ENCODE measurements around the gene APP. TPM values are rescaled to one million over a fixed set of nuclear protein-coding genes. Genes with fewer than 3 reads are reported as not detected.

APP gene
- total RNA-seq, 1 experiment from 2014 or later, result 224 TPM

- POLR2A ChIA-PET (ENCODE audit: unreplicated experiment), result interaction anchor here (0.6 kb wide), 1 partner anchor 51 kb away, joined by 8 read pairs; no protein-coding TSS in a partner anchor
- no peaks in the 10 kb centered on the region for H3K9me3 ChIP-seq (ENCODE audit: insufficient read depth, low read depth)
- H3K27ac ChIP-seq, result no peak overlapping the region
- DNase-seq, result no peak
- H2AFZ ChIP-seq, result no peak overlapping the region
- CTCF ChIA-PET, result no interaction called here
- no peaks in the 10 kb centered on the region for H3K36me3 ChIP-seq (ENCODE audit: low read depth)
- H3K4me1 ChIP-seq (replicated peaks; ENCODE audit: insufficient read depth), result no peaks in the 10 kb centered on the region
- no peaks in the 10 kb centered on the region for H3F3A ChIP-seq (ENCODE audit: insufficient read depth, low read depth)
- no peaks in the 10 kb centered on the region for H3K9me2 ChIP-seq (ENCODE audit: insufficient read depth)
- H3K4me2 ChIP-seq, result no peak overlapping the region
- no peaks in the 10 kb centered on the region for H3K79me2 ChIP-seq (ENCODE audit: low read depth)
- intact Hi-C loops (cut with micrococcal nuclease; ENCODE audit: unreplicated experiment), result no loop called here
- no peaks in the 10 kb centered on the region for H3K27me3 ChIP-seq (ENCODE audit: insufficient read depth, low read depth)
- no TSS peak for BruUV-seq (replicated peaks)
- no peak for TF ChIP-seq EZH2 (IDR thresholded peaks at IDR 0.05; ENCODE audit: low read depth)
- TF ChIP-seq CTCF (conservative IDR thresholded peaks at IDR 0.05), result no peak
- no peaks in the 10 kb centered on the region for H4K20me1 ChIP-seq (ENCODE audit: insufficient read depth)
- H3K4me3 ChIP-seq, result no peak overlapping the region
Observed at GRCh38 chr21:25974964-25975363, 195.6 kb downstream of the APP start.

GRCh38 chr21:25970254-25970930 lies 200.2 kb downstream of the APP start:
- TF ChIP-seq CTCF (conservative IDR thresholded peaks at IDR 0.05), result no peak
- Histone ChIP-seq H3K79me2 (ENCODE audit: low read depth) (no peaks in the 10 kb centered on the region), H2AFZ (no peak overlapping the region), H3K4me2 (no peak overlapping the region), H3K27ac (no peak overlapping the region), H4K20me1 (ENCODE audit: insufficient read depth) (no peaks in the 10 kb centered on the region), H3K36me3 (ENCODE audit: low read depth) (no peaks in the 10 kb centered on the region), H3F3A (ENCODE audit: insufficient read depth, low read depth) (no peaks in the 10 kb centered on the region; the same call in 1 of the 2 replicates), H3K9me3 (ENCODE audit: insufficient read depth, low read depth) (no peaks in the 10 kb centered on the region), H3K27me3 (ENCODE audit: insufficient read depth, low read depth) (no peaks in the 10 kb centered on the region), H3K9me2 (ENCODE audit: insufficient read depth) (no peaks in the 10 kb centered on the region), H3K4me1 (replicated peaks; ENCODE audit: insufficient read depth) (no peaks in the 10 kb centered on the region), H3K4me3 (no peak overlapping the region)
- intact Hi-C loops (cut with micrococcal nuclease; ENCODE audit: unreplicated experiment), result no loop called here
- DNase-seq, result no peak
- CTCF ChIA-PET, result no interaction called here
- BruUV-seq (replicated peaks), result no TSS peak
- POLR2A ChIA-PET (ENCODE audit: unreplicated experiment), result no interaction called here

GRCh38 chr21:25967901-25968438 lies 202.6 kb downstream of the APP start:
- no peak for TF ChIP-seq EZH2 (IDR thresholded peaks at IDR 0.05; ENCODE audit: low read depth)
- peaks cover 12% of the 10 kb centered on the region for H3K4me1 ChIP-seq (replicated peaks; ENCODE audit: insufficient read depth)
- intact Hi-C loops (cut with micrococcal nuclease; ENCODE audit: unreplicated experiment), result no loop called here
- no peak overlapping the region for H3K27ac ChIP-seq
- no peaks in the 10 kb centered on the region for H3K27me3 ChIP-seq (ENCODE audit: insufficient read depth, low read depth)
- no peaks in the 10 kb centered on the region for H3K79me2 ChIP-seq (ENCODE audit: low read depth)
- H3K4me2 ChIP-seq, result no peak overlapping the region
- H2AFZ ChIP-seq, result no peak overlapping the region
- no peaks in the 10 kb centered on the region for H3K9me3 ChIP-seq (ENCODE audit: insufficient read depth, low read depth)
- no peak overlapping the region for H3K4me3 ChIP-seq
- peaks cover 5% of the 10 kb centered on the region for H3K36me3 ChIP-seq (ENCODE audit: low read depth)
- no peak for DNase-seq
- POLR2A ChIA-PET (ENCODE audit: unreplicated experiment), result interaction anchor here (0.6 kb wide), 1 partner anchor 39 kb away, joined by 18 read pairs; no protein-coding TSS in a partner anchor
- CTCF ChIA-PET, result no interaction called here
- H4K20me1 ChIP-seq (ENCODE audit: insufficient read depth), result no peaks in the 10 kb centered on the region
- BruUV-seq (replicated peaks), result no TSS peak
- no peaks in the 10 kb centered on the region for H3K9me2 ChIP-seq (ENCODE audit: insufficient read depth)
- H3F3A ChIP-seq (ENCODE audit: insufficient read depth, low read depth), result peaks cover 21% of the 10 kb centered on the region

Data from PC-9 (cell line).